ENCODE results near the gene TRIM33.

The TRIM33 gene

GRCh38 chr1:114435088-114435715 is 75.8 kb downstream of the TRIM33 start:
- H3K9ac ChIP-seq (ENCODE audit: low read length): no peak overlapping the region
- H4K20me1 ChIP-seq (ENCODE audit: insufficient read depth, low read length): no peaks in the 10 kb centered on the region
- no peaks in the 10 kb centered on the region for H3K9me2 ChIP-seq (ENCODE audit: low read depth, low read length)
- peaks cover 17% of the 10 kb centered on the region for H3K4me1 ChIP-seq (ENCODE audit: insufficient read depth, low read length, severe bottlenecking)
- H3K27ac ChIP-seq (ENCODE audit: low read depth, low read length, poor library complexity, severe bottlenecking): no peak overlapping the region
- TF ChIP-seq EZH2 (IDR thresholded peaks at IDR 0.05; ENCODE audit: borderline replicate concordance, low read length): no peak
- TF ChIP-seq CTCF (IDR thresholded peaks at IDR 0.05; ENCODE audit: low read length): no peak
- H3K36me3 ChIP-seq (ENCODE audit: insufficient read depth, low read length): peaks cover 18% of the 10 kb centered on the region
- H3K27me3 ChIP-seq (ENCODE audit: insufficient read depth, low read length): no peaks in the 10 kb centered on the region
- no peak overlapping the region for H3K4me2 ChIP-seq (ENCODE audit: low read length)
- H3K9me3 ChIP-seq (ENCODE audit: low read length): no peaks in the 10 kb centered on the region
- H2AFZ ChIP-seq (ENCODE audit: low read length): no peak overlapping the region
- H3K79me2 ChIP-seq (ENCODE audit: insufficient read depth, low read length): no peaks in the 10 kb centered on the region
- H3K4me3 ChIP-seq (ENCODE audit: low read depth, low read length, poor library complexity, severe bottlenecking): no peak overlapping the region
- no peaks in the 10 kb centered on the region for H3F3A ChIP-seq (ENCODE audit: insufficient read depth, low read length)

- H3K4me2 ChIP-seq (ENCODE audit: low read length): no peak overlapping the region
- H3K9ac ChIP-seq (ENCODE audit: low read length): no peak overlapping the region
- H3K79me2 ChIP-seq (ENCODE audit: insufficient read depth, low read length): no peaks in the 10 kb centered on the region
- peaks cover 19% of the 10 kb centered on the region for H3K4me1 ChIP-seq (ENCODE audit: insufficient read depth, low read length, severe bottlenecking)
- TF ChIP-seq CTCF (IDR thresholded peaks at IDR 0.05; ENCODE audit: low read length) (no peak), EZH2 (IDR thresholded peaks at IDR 0.05; ENCODE audit: borderline replicate concordance, low read length) (no peak)
- no peaks in the 10 kb centered on the region for H4K20me1 ChIP-seq (ENCODE audit: insufficient read depth, low read length)
- H3K9me3 ChIP-seq (ENCODE audit: low read length): no peaks in the 10 kb centered on the region
- H3K27ac ChIP-seq (ENCODE audit: low read depth, low read length, poor library complexity, severe bottlenecking): no peak overlapping the region
- H3K9me2 ChIP-seq (ENCODE audit: low read depth, low read length): no peaks in the 10 kb centered on the region
- no peak overlapping the region for H3K4me3 ChIP-seq (ENCODE audit: low read depth, low read length, poor library complexity, severe bottlenecking)
- no peak overlapping the region for H2AFZ ChIP-seq (ENCODE audit: low read length)
- no peaks in the 10 kb centered on the region for H3F3A ChIP-seq (ENCODE audit: insufficient read depth, low read length)
- H3K36me3 ChIP-seq (ENCODE audit: insufficient read depth, low read length): peaks cover 21% of the 10 kb centered on the region
- no peaks in the 10 kb centered on the region for H3K27me3 ChIP-seq (ENCODE audit: insufficient read depth, low read length)
These were observed 80.0 kb downstream of the TRIM33 start for GRCh38 chr1:114431026-114431425.

- no peaks in the 10 kb centered on the region for H3F3A ChIP-seq (ENCODE audit: insufficient read depth, low read length)
- H3K9me3 ChIP-seq (ENCODE audit: low read length): no peaks in the 10 kb centered on the region
- H3K4me3 ChIP-seq (ENCODE audit: low read depth, low read length, poor library complexity, severe bottlenecking): no peak overlapping the region
- H3K79me2 ChIP-seq (ENCODE audit: insufficient read depth, low read length): no peaks in the 10 kb centered on the region
- no peaks in the 10 kb centered on the region for H3K27me3 ChIP-seq (ENCODE audit: insufficient read depth, low read length)
- H3K36me3 ChIP-seq (ENCODE audit: insufficient read depth, low read length): peaks cover 44% of the 10 kb centered on the region
- no peak overlapping the region for H2AFZ ChIP-seq (ENCODE audit: low read length)
- no peak overlapping the region for H3K27ac ChIP-seq (ENCODE audit: low read depth, low read length, poor library complexity, severe bottlenecking)
- H4K20me1 ChIP-seq (ENCODE audit: insufficient read depth, low read length): no peaks in the 10 kb centered on the region
- H3K9ac ChIP-seq (ENCODE audit: low read length): no peak overlapping the region
- no peaks in the 10 kb centered on the region for H3K9me2 ChIP-seq (ENCODE audit: low read depth, low read length)
- TF ChIP-seq CTCF (IDR thresholded peaks at IDR 0.05; ENCODE audit: low read length): peak; percentile 52
- TF ChIP-seq EZH2 (IDR thresholded peaks at IDR 0.05; ENCODE audit: borderline replicate concordance, low read length): no peak
- H3K4me1 ChIP-seq (ENCODE audit: insufficient read depth, low read length, severe bottlenecking): peaks cover 19% of the 10 kb centered on the region
- no peak overlapping the region for H3K4me2 ChIP-seq (ENCODE audit: low read length)
These were observed 82.8 kb downstream of the TRIM33 start for GRCh38 chr1:114428083-114428754.
